ENCODE results near the gene ADAP2. TPM values are rescaled to one million over a fixed set of nuclear protein-coding genes. Genes with fewer than 3 reads are reported as not detected.

The ADAP2 gene
- total and polyA plus RNA-seq, 2 of the 8 experiments (the other 6 are each of a cell fraction or from before 2014, with no cell fraction given) = 0.76 to 1.1 TPM

DNA sequence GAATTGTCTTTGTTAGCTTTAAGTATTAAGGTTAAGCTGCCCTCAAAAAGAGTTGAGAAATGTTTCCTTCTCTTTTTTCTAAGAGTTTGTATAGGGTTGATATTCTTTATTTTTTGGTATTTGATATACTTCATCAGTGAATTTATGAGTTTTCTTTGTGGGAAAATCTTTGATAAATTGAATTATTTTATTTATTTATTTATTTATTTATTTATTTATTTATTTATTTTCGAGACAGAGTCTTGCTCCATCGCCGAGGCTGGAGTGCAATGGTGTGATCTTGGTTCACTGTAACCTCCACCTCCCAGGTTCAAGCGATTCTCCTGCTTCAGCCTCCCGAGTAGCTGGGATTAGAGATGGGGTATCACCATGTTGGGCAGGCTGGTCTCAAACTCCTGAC lies 35.6 kb upstream of the ADAP2 start:
- no peaks in the 10 kb centered on the region for H3K27me3 ChIP-seq (replicated peaks in 1 of 4; ENCODE audit: control insufficient read depth in 3 of 4, extremely low read depth in 1 of 4, insufficient read depth in 3 of 4, low read length in 3 of 4)
- no peaks in the 10 kb centered on the region for H3K79me1 ChIP-seq (ENCODE audit: low read depth, low read length)
- no peak overlapping the region for H2BK20ac ChIP-seq (ENCODE audit: low read length)
- no peak overlapping the region for H3K23ac ChIP-seq (ENCODE audit: insufficient read length)
- no peak overlapping the region for H2AK5ac ChIP-seq (ENCODE audit: low read depth, low read length)
- H3K9me3 ChIP-seq (ENCODE audit: insufficient read depth in 2 of 2, low read depth in 1 of 2, low read length in 1 of 2) = no peaks in the 10 kb centered on the region
- H4K5ac ChIP-seq (ENCODE audit: insufficient read length, low read depth, low read length) = no peak overlapping the region
- H3K14ac ChIP-seq (ENCODE audit: insufficient read length) = no peak overlapping the region
- H3K79me2 ChIP-seq (ENCODE audit: control insufficient read depth in 1 of 2, insufficient read depth in 2 of 2, low read length in 2 of 2) = no peaks in the 10 kb centered on the region
- H2AFZ ChIP-seq (ENCODE audit: low read length) = no peak overlapping the region
- ChIA-PET CTCF (ENCODE audit: partially characterized antibody) (no interaction called here), POLR2A (ENCODE audit: partially characterized antibody) (interaction anchor here (0.9 kb wide), 1 partner anchor 13 kb away, joined by 3 read pairs; no protein-coding TSS in a partner anchor)
- no peak overlapping the region for H3K4me2 ChIP-seq (ENCODE audit: insufficient read depth in 1 of 2, low read depth in 2 of 2, low read length in 2 of 2)
- no peak overlapping the region for H4K91ac ChIP-seq (replicated peaks; ENCODE audit: insufficient read length, low read length)
- no peaks in the 10 kb centered on the region for H4K20me1 ChIP-seq (replicated peaks in 1 of 2; ENCODE audit: control insufficient read depth in 1 of 2, insufficient read depth in 2 of 2, low read length in 2 of 2)
- no peak overlapping the region for H2BK12ac ChIP-seq (ENCODE audit: low read depth, low read length)
- H3K4me1 ChIP-seq (replicated peaks in 1 of 4; ENCODE audit: control insufficient read depth in 3 of 4, insufficient read depth in 4 of 4, low read length in 3 of 4) = no peaks in the 10 kb centered on the region
- H3K9ac ChIP-seq (replicated peaks in 1 of 4; ENCODE audit: extremely low read depth in 1 of 4, low read depth in 3 of 4, low read length in 3 of 4) = no peak overlapping the region
- H2BK5ac ChIP-seq (ENCODE audit: low read depth, low read length) = no peak overlapping the region
- no peak for FAIRE-seq
- 94% methylated on average over 5 of the region's 5 CpGs; no CpG with 5 or more reads in 1 of the 2 experiments for WGBS, 2 experiments (ENCODE audit: extremely low coverage in 1 of 2, insufficient coverage in 1 of 2, insufficient read length in 1 of 2, insufficient replicate concordance in 2 of 2, low coverage in 1 of 2, low lambda C conversion rate in 2 of 2, missing lambda C conversion rate in 1 of 2)
- DNase-seq (ENCODE audit: low read depth in 1 of 2, low spot score in 2 of 2) = no peak
- H3K18ac ChIP-seq (ENCODE audit: extremely low read depth, low read length) = no peak overlapping the region
- H3K23me2 ChIP-seq (ENCODE audit: low read depth, low read length) = no peaks in the 10 kb centered on the region
- H3K27ac ChIP-seq (ENCODE audit: low read depth, low read length) = no peak overlapping the region
- H3K4me3 ChIP-seq (ENCODE audit: extremely low read depth in 1 of 4, insufficient read depth in 2 of 4, low read depth in 3 of 4, low read length in 4 of 4) = no peak overlapping the region
- no peak overlapping the region for H2BK120ac ChIP-seq (replicated peaks; ENCODE audit: low read depth, low read length)
- H3K36me3 ChIP-seq (ENCODE audit: control insufficient read depth in 2 of 4, insufficient read depth in 4 of 4, low read length in 3 of 4) = peaks cover 0 to 35% (median 12%) of the 10 kb centered on the region in 4 experiments; a peak in 5 of 8 replicates
- H2BK15ac ChIP-seq (ENCODE audit: low read length) = no peak overlapping the region
- H3K56ac ChIP-seq (replicated peaks; ENCODE audit: insufficient read length, low read depth, low read length) = no peak overlapping the region
- no peak overlapping the region for H4K8ac ChIP-seq (ENCODE audit: extremely low read depth, insufficient read depth, low read length)
- H3K4ac ChIP-seq (replicated peaks; ENCODE audit: insufficient read length, low read depth, low read length) = no peak overlapping the region
- TF ChIP-seq RFX5 (IDR thresholded peaks at IDR 0.05; ENCODE audit: borderline replicate concordance, low read depth, low read length) = no peak

Data from H1 (cell line).